Measurements from ENCODE around the gene OGA.

The OGA gene

DNA sequence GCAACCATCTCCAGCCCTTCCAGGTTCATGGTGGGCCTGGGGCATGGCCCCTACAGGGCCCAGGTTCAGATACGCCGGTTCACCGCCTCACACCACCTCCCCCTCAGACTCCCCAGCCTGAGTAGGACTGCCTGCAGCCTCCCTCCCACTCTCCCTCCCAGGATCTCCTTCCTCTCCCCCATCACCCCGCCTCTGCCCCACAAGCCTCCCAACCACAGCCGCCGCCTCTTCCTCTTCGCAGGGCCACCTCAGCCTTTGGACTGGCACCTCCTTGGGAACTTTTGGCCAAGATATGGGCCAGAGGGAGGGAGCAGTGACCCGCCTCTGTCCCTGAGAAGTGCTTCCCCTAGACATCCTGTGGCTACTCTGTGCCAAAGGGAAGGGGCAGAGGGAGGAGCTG lies 16.1 kb upstream of the OGA start:
- no peak for DNase-seq

DNA sequence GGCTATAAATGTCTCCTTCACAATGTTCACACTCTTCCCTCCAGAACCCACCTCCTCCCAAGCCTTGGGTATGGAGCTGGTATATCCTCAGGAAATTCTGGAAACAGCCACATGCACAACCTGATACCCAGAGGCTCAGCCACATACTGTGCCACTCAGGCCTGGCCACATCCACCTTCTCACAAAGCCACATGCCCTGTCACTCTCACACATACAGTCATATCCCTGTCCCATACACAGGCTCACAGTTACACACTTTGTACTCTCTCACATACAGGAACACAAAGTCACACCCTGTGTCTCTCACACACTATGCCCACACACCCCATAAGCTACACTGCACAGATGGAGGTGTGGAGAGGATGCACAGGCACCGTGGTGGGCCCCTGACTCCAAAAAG lies 15.2 kb upstream of the OGA start:
- no peak for DNase-seq

DNA sequence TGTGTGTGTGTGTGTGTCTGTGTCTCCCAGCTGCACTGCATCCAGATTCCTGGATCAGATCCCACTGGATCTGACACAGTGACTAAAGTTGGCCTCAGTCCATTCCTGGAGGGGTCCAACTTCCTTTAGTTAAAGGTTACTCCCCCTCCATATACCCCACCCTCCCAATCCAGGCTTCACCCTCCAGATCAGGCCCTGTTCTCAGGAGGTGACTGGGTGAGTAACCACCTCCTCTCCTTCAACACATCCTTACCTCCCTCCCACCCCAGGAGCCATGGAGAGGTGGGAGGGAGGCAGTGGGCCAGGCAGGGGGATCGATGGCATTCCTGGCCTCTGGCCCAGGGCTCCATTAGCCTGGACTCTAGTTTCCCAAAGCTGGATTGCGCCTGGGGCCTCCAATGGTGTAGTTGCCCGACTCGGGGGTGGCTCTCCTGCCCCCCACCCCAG lies 14.1 kb upstream of the OGA start:
- no peak for DNase-seq

DNA sequence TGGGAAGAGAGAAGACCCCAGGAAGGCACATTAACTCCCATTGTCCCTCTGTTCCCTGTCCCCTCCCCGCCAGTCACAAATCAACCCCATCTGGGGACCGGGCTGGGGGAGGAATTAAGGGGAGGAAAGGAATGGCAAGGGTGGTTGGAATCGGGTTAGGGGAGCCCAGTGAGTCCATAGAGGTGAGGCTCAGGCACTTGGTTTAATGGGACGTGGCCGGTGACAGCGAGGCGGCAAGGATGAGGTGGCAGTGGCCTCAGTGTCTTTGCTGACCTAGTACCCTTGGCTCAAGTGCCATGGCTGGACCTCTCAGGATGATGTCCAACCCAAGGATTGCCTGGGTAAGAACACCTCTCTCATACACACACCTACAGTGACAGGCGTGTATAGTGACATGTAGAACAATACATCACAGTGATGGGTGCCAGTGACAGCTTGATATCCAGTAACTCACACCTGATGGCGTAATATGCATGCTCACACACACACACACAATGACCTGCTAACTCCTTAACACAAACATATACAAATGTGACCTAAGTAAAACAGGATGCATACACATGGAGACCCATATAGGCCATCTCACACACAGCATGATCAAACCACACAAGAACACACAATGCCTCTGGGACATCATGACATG lies 13.0 kb upstream of the OGA start:
- no peak for DNase-seq

- peak; percentile 39 for DNase-seq
These were observed 12.3 kb upstream of the OGA start for GRCh38 chr10:101830322-101831168.

GRCh38 chr10:101829561-101830315 lies 11.5 kb upstream of the OGA start:
- DNase-seq = peak; percentile 8

GRCh38 chr10:101828766-101829551 lies 10.7 kb upstream of the OGA start:
- no peak for DNase-seq

GRCh38 chr10:101827919-101828600 lies 9.8 kb upstream of the OGA start:
- DNase-seq = no peak

- no peak for DNase-seq
These were observed 8.7 kb upstream of the OGA start for GRCh38 chr10:101826852-101827434.

- no peak for DNase-seq
These were observed 6.5 kb upstream of the OGA start for GRCh38 chr10:101824736-101825135.

- no peak for DNase-seq
These were observed 809 bp upstream of the OGA start for GRCh38 chr10:101818872-101819633.

DNA sequence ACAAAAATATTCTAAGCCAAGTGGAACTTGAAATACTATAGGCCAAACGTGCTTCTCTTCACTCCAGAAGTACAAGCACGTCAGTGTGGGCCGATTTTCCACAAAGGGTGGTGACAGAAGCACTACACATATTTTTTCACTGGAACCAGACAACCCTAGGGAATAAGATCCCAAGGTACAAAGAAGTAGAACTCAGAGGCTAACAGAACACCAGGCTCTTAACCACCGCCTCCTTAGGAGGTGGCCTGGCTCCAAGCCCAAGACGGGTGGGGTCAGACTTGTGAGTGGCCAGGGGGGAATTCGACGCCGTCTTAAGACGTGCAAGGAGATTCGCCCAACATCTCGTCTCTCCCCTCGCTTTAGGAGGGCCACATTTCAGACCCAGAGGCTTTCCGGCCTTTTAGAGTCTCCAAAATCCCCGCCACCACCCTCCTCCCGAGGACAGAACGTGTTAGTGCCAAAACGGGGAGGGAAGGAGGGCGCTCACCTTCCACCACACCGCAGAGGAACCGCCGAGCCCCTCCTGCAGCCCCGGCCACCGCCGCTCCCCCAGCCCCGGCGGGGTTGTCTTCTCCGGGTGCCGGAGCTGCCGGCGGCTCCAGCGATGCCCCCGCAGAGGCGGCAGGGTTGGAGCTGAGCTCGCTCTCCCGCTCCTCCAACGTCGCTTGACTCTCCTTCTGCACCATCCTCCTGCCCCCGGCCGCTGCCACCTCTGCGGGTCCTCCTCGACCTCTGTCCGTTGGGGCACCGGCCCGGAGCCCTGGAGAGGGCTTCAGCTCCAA lies 716 bp downstream of the OGA start:
- no peak for DNase-seq

- DNase-seq = no peak
These were observed 1.3 kb downstream of the OGA start for GRCh38 chr10:101816913-101817336.

DNA sequence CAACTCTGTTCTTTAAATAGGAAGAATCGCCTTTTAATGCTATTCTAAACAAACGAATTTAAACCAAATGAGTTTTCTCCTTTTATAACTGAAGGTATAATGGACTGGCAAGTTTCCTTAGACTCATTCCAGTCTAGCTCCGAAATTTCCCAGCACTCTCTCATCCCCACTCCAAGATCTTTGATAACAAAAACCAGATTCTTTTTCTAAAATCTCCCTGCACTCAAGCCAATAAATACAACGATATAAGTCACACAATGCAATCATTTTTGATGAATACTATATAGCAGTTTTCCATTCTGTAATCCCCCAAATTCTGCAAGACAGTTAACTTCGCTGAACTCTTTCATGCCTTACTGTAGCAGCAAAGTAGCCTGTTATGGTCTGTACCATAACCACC lies 1.9 kb downstream of the OGA start:
- no peak for DNase-seq

- no peak for DNase-seq
These were observed 3.7 kb downstream of the OGA start for GRCh38 chr10:101814466-101815071.

- DNase-seq = no peak
These were observed 5.6 kb downstream of the OGA start for GRCh38 chr10:101812606-101813005.

DNA sequence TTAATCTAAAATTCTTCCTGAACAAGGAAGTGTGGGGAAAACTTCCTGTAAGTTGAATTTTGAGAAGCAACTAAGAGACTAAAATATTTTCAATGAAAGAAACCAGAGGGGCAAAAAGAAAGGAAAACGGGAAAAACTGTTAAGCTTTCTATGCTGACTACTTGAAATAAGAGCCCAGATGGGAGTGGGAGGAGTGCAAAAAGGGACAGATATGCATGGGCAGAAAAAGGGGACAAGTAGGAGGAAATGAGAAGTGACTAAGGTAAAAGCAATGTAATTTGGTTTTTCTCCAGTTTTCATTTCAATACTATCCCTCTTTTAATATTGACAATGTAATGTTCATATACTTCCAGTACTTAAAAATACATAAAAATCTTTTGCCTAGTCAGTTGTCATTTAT lies 11.1 kb downstream of the OGA start:
- no peak for DNase-seq

GRCh38 chr10:101803511-101803910 lies 14.7 kb downstream of the OGA start:
- DNase-seq = no peak

- DNase-seq = no peak
These were observed 20.7 kb downstream of the OGA start for GRCh38 chr10:101797403-101798059.
